HUES64 (cell line): ENCODE measurements around the gene STXBP6.

Experiments used
- H3K27ac ChIP-seq: 2 replicates; pipeline ENCODE4 v1.7.0; 2013; ENCODE audit warnings: low read depth, low read length, inconsistent platforms
- H3K27me3 ChIP-seq: 2 replicates; pipeline ENCODE4 v1.6.1; 2013; ENCODE audit warnings: mild to moderate bottlenecking, low read length; ENCODE audit not compliant: insufficient read depth
- H3K36me3 ChIP-seq: 2 replicates; pipeline ENCODE4 v1.6.1; 2013; ENCODE audit warnings: mild to moderate bottlenecking, low read length; ENCODE audit not compliant: insufficient read depth
- H3K4me1 ChIP-seq: 2 replicates; pipeline ENCODE4 v1.6.1; 2013; ENCODE audit warnings: mild to moderate bottlenecking, low read length, moderate library complexity; ENCODE audit not compliant: insufficient read depth
- H3K4me3 ChIP-seq: 2 replicates; pipeline ENCODE4 v1.5.1; 2013; ENCODE audit warnings: mild to moderate bottlenecking, low read length, moderate library complexity
- H3K9ac ChIP-seq: 2 replicates; pipeline ENCODE4 v1.6.1; 2013; ENCODE audit warnings: mild to moderate bottlenecking, low read depth, low read length
- H3K9me3 ChIP-seq: 2 replicates; pipeline ENCODE4 v1.6.1; 2013; ENCODE audit warnings: low read depth, low read length; ENCODE audit not compliant: insufficient read depth
- WGBS: fragments of 150-250, 120-280 bp; methylation state at CpG from one replicate; pipeline ENCODE4 v1.1.7; 2013; ENCODE audit warnings: missing lambda C conversion rate; 5-methylcytosine and 5-hydroxymethylcytosine counted together

STXBP6 gene

GRCh38 chr14:25080682-25081081, 30.7 kb upstream of the STXBP6 start:
- H3K36me3 ChIP-seq, result no peaks in the 10 kb centered on the region
- no peak overlapping the region for H3K9ac ChIP-seq
- H3K27me3 ChIP-seq, result no peaks in the 10 kb centered on the region
- H3K27ac ChIP-seq, result no peak overlapping the region
- no peak overlapping the region for H3K4me3 ChIP-seq
- WGBS, result 93% methylated on average over 2 of the region's 2 CpGs
- no peaks in the 10 kb centered on the region for H3K4me1 ChIP-seq
- no peaks in the 10 kb centered on the region for H3K9me3 ChIP-seq

GRCh38 chr14:25079311-25079710, 29.4 kb upstream of the STXBP6 start:
- WGBS, result no CpG with 5 or more reads among the region's 1 CpG

GRCh38 chr14:25074099-25074685, 24.2 kb upstream of the STXBP6 start:
- H3K27ac ChIP-seq, result no peak overlapping the region
- no peaks in the 10 kb centered on the region for H3K36me3 ChIP-seq
- 93% methylated on average over 2 of the region's 4 CpGs for WGBS
- H3K4me3 ChIP-seq, result no peak overlapping the region
- no peaks in the 10 kb centered on the region for H3K4me1 ChIP-seq
- H3K9me3 ChIP-seq, result no peaks in the 10 kb centered on the region
- H3K9ac ChIP-seq, result no peak overlapping the region
- no peaks in the 10 kb centered on the region for H3K27me3 ChIP-seq

More at GRCh38 chr14:25079311-25079710, 29.4 kb upstream of the STXBP6 start:
- H3K9ac ChIP-seq, result no peak overlapping the region
- no peaks in the 10 kb centered on the region for H3K4me1 ChIP-seq
- H3K9me3 ChIP-seq, result no peaks in the 10 kb centered on the region
- no peak overlapping the region for H3K27ac ChIP-seq
- no peak overlapping the region for H3K4me3 ChIP-seq
- H3K27me3 ChIP-seq, result no peaks in the 10 kb centered on the region
- H3K36me3 ChIP-seq, result no peaks in the 10 kb centered on the region

GRCh38 chr14:25069879-25070278, 19.9 kb upstream of the STXBP6 start:
- no peak overlapping the region for H3K9ac ChIP-seq
- H3K36me3 ChIP-seq, result no peaks in the 10 kb centered on the region
- no peak overlapping the region for H3K4me3 ChIP-seq
- no peaks in the 10 kb centered on the region for H3K4me1 ChIP-seq
- no peaks in the 10 kb centered on the region for H3K27me3 ChIP-seq
- no peak overlapping the region for H3K27ac ChIP-seq
- 94% methylated on average over 7 of the region's 7 CpGs for WGBS
- no peaks in the 10 kb centered on the region for H3K9me3 ChIP-seq

- H3K4me3 ChIP-seq, result no peak overlapping the region
- no peaks in the 10 kb centered on the region for H3K27me3 ChIP-seq
- no peak overlapping the region for H3K27ac ChIP-seq
- WGBS, result 95% methylated on average over 2 of the region's 2 CpGs
- no peaks in the 10 kb centered on the region for H3K36me3 ChIP-seq
- no peaks in the 10 kb centered on the region for H3K9me3 ChIP-seq
- H3K9ac ChIP-seq, result no peak overlapping the region
- H3K4me1 ChIP-seq, result no peaks in the 10 kb centered on the region
Observed at GRCh38 chr14:25067600-25067999, 17.7 kb upstream of the STXBP6 start.

GRCh38 chr14:25062022-25062321, 12.0 kb upstream of the STXBP6 start:
- WGBS, result 93% methylated on average over 3 of the region's 3 CpGs
- Histone ChIP-seq H3K9me3 (no peaks in the 10 kb centered on the region), H3K36me3 (no peaks in the 10 kb centered on the region), H3K4me3 (no peak overlapping the region), H3K9ac (no peak overlapping the region), H3K4me1 (peaks cover 5% of the 10 kb centered on the region; the same call in 1 of the 2 replicates), H3K27ac (no peak overlapping the region), H3K27me3 (no peaks in the 10 kb centered on the region)

- H3K4me1 ChIP-seq, result peaks cover 19% of the 10 kb centered on the region
- H3K4me3 ChIP-seq, result no peak overlapping the region
- H3K9ac ChIP-seq, result no peak overlapping the region
- H3K9me3 ChIP-seq, result no peaks in the 10 kb centered on the region
- peaks cover 21% of the 10 kb centered on the region for H3K27me3 ChIP-seq
- H3K27ac ChIP-seq, result no peak overlapping the region
- H3K36me3 ChIP-seq, result no peaks in the 10 kb centered on the region
- 87% methylated on average over 1 of the region's 1 CpG for WGBS
Observed at GRCh38 chr14:25056688-25057078, 6.7 kb upstream of the STXBP6 start.

- WGBS, result 100% methylated on average over 1 of the region's 2 CpGs
- Histone ChIP-seq H3K9me3 (no peaks in the 10 kb centered on the region), H3K27me3 (peaks cover 26% of the 10 kb centered on the region), H3K9ac (no peak overlapping the region), H3K36me3 (no peaks in the 10 kb centered on the region), H3K27ac (no peak overlapping the region), H3K4me1 (peaks cover 24% of the 10 kb centered on the region), H3K4me3 (no peak overlapping the region)
Observed at GRCh38 chr14:25055992-25056687, 6.2 kb upstream of the STXBP6 start.

GRCh38 chr14:25055005-25055404, 5.1 kb upstream of the STXBP6 start:
- H3K36me3 ChIP-seq, result no peaks in the 10 kb centered on the region
- no peak overlapping the region for H3K4me3 ChIP-seq
- 97% methylated on average over 5 of the region's 5 CpGs for WGBS
- H3K27me3 ChIP-seq, result peaks cover 38% of the 10 kb centered on the region
- peaks cover 31% of the 10 kb centered on the region for H3K4me1 ChIP-seq
- H3K9ac ChIP-seq, result no peak overlapping the region
- no peaks in the 10 kb centered on the region for H3K9me3 ChIP-seq
- H3K27ac ChIP-seq, result no peak overlapping the region

GRCh38 chr14:25053585-25053984, 3.6 kb upstream of the STXBP6 start:
- no peaks in the 10 kb centered on the region for H3K36me3 ChIP-seq
- H3K4me1 ChIP-seq, result peaks cover 31% of the 10 kb centered on the region
- no peak overlapping the region for H3K9ac ChIP-seq
- peaks cover 52% of the 10 kb centered on the region for H3K27me3 ChIP-seq
- no peaks in the 10 kb centered on the region for H3K9me3 ChIP-seq
- no peak overlapping the region for H3K27ac ChIP-seq
- WGBS, result no CpG with 5 or more reads among the region's 1 CpG
- no peak overlapping the region for H3K4me3 ChIP-seq

- WGBS, result 89% methylated on average over 3 of the region's 4 CpGs
- Histone ChIP-seq H3K4me3 (no peak overlapping the region), H3K4me1 (peaks cover 31% of the 10 kb centered on the region), H3K27me3 (peaks cover 59% of the 10 kb centered on the region), H3K36me3 (no peaks in the 10 kb centered on the region), H3K9me3 (no peaks in the 10 kb centered on the region), H3K27ac (no peak overlapping the region), H3K9ac (no peak overlapping the region)
Observed at GRCh38 chr14:25052921-25053320, 3.0 kb upstream of the STXBP6 start.

- Histone ChIP-seq H3K9me3 (no peaks in the 10 kb centered on the region), H3K27me3 (peaks cover 64% of the 10 kb centered on the region), H3K9ac (no peak overlapping the region), H3K4me1 (peaks cover 30% of the 10 kb centered on the region), H3K27ac (no peak overlapping the region), H3K36me3 (no peaks in the 10 kb centered on the region), H3K4me3 (no peak overlapping the region)
- 44% methylated on average over 1 of the region's 2 CpGs for WGBS
Observed at GRCh38 chr14:25052385-25052784, 2.4 kb upstream of the STXBP6 start.
